ENCODE data around the gene POU2AF1. TPM values are rescaled to one million over a fixed set of nuclear protein-coding genes. Genes with fewer than 3 reads are reported as not detected.

Gene POU2AF1
- total RNA-seq, result under 0.01 TPM in 1 of 2 replicates, not detected in the other

GRCh38 chr11:111378861-111379601, at the start of gene POU2AF1:
Gene POU2AF1, minus strand, starts transcription at chr11:111379275. Its CDS starts 98 bp downstream, at chr11:111379177.

Other genes starting within 250 kb of the POU2AF1 start
- gene POU2AF2, start 133.6 kb downstream of the POU2AF1 start, total RNA-seq, result not detected in 2 replicates
- gene POU2AF3, start 80.7 kb downstream of the POU2AF1 start, total RNA-seq, result 0.26 TPM in 1 of 2 replicates, not detected in the other
- 0.13 TPM in 1 of 2 replicates, not detected in the other for gene BTG4, start 133.1 kb upstream of the POU2AF1 start, total RNA-seq
- under 0.01 TPM in 1 of 2 replicates, not detected in the other for gene HOATZ, start 135.5 kb upstream of the POU2AF1 start, total RNA-seq
- gene LAYN, start 161.4 kb upstream of the POU2AF1 start, total RNA-seq, result 22.4 and 27.9 TPM in 2 replicates
- gene SIK2, start 223.2 kb upstream of the POU2AF1 start, total RNA-seq, result 10.0 and 35.0 TPM in 2 replicates